Hematopoietic multipotent progenitor cell treated with erythropoietin and hydrocortisone succinate and interleukin-3 and kit ligand, for 4 days (in vitro differentiated cells): ENCODE data around the gene NR4A1.

Experiments used
- DNase-seq: peaks from one replicate; pipeline ENCODE4 v3.0.0-alpha.2; 2015

NR4A1 gene

DNA sequence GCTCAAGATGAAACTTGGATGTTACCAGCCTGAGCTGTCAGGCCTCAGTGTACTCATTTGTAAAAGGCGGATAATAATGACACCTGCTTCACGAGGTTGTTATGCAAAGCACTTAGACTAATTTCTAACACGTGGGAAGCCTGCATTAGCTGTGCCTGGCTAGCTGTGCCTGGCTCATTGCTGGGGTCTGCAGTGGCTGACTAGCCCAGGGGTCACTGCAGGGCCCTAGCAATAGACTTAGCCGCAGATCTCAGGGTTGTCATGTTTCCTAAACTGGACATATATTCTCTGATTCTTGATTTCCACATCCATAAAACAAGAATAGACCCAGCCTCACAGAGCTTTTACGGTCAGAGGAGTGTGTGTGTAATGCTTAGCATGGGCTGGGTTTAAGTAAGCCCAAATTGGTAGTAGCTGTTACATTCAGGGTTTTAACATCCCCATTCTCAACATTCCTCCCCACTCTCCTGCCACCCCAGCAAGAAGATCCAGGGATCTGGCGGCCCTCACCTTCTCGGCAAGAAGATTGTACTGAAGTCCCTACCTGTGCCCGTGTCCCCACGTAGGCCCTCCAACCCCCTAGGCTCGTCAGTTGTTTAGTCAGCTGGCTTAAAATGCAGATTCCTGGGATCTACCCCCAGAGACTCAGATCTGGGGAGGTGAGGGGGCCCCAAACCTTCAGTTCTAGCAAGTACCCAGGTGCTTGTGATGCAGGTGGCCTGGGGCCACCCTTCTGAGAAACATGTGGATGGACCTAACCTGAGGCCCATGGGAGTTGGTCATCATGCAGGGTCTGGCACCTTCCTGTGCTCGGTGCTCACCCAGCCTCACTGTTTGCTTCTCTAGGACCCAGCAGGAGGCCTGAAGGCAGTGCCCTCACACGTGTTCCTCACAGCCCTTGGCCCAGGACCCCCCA is 8.6 kb downstream of the NR4A1 start:
- DNase-seq: no peak

DNA sequence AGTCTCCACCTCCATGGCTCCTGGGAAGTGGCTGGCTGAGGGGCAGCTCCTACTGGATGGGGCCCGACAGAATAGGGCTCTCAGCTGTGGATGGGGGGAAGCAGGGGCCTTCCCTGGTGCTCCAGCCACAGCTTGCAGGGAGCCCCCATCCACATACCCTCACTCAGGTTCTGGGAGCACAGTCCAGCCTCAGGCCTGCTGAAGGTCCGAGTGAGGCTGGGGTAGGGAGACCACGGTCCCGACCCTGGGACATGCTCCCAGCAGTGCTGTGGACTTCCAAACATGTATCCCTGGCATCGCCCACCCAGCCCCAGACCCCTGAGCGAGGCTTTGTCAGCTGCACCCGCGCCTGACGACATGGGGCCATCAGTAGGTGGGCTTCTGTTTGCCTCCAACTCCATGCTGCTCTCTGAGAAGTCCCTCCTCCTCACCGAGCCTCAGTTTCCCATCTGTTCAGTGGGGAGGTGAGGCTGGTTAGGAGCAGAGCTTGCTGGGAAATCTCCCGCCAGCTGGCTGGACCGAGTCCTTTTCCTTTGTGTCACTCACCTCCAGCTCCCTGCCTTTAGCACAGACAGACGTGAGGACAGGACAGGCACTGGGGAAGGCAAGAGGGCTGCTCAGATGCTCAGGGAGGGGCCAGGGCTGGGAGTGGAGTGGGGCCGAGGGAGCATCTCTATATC is 9.4 kb downstream of the NR4A1 start:
- no peak for DNase-seq

DNA sequence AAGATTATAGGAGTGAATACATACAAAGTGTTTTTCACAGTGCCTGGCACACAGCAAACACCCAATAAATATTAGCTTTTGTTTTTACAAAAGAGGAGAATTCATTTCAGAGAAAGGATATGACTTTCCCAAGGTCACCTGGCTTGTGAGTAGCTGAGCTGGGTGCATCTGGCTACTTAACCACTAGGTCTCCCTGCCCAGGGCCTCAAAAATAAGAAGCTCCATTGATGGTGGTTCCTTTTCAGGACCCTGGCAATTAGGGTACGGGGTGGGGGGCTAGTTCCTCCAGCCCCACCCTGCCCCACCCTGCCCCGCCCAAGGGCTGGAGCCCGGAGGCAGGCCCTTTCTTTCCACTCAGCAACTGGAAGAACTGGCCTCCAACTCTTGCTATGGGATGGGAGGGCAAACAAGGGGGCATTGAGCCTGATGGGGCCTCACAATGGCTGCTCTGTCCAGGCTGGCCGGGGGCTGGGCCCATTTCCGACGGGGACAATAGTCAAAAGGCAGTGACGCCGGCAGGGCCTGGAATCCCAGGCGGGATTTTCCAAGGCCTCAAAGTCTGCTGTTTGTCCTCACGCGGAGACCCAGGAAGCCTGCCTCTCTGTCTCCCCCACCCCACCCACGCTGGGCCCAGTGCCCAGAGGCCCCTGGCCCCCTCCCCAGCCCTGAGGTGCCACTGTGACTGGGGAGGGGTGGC is 10.4 kb downstream of the NR4A1 start:
- DNase-seq: no peak

DNA sequence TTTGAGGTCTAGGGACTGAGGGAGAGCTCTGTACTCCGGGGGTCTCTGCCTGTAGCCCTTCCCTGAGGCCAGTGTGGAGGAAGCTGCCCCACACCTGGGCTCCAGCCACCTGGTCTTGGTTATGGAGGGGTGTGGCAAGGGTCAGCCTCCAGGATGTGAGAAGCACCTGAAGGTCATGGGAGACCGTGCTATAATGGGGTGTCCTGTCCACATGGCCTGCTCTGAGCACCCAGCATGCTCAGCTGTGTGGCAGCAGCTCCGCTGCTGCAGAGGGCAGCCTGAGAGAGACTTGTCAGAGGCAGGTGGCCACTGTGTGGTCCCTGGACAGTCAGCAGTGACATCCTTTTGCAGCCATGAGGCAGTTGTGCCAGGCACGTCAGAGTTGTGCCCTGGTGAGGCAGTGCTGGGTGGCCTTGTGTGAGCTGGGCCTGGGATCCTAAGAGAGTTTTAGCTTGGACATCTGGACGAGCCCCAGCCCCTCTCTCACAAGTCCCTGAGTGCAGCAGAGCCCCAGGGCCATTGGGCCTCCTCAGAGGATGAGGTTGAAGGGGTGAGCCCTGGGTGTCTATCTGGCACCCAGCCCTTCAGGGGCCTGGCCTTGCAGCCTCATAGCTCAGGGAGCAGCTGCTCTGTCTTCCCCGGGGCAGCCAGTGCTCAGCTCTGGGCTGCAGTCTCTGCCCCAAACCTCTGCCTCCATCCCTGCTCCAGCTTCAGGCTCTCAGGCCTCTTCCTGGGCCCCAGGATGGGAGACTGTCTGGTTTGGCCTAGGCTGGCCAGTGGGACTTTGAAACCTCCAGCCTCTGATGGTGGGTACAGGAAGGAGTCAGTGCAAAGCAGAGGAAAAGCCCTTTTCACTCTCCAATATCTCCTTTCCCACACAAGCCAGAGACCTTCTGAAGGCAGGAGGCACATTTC is 11.2 kb downstream of the NR4A1 start:
- DNase-seq: no peak

DNA sequence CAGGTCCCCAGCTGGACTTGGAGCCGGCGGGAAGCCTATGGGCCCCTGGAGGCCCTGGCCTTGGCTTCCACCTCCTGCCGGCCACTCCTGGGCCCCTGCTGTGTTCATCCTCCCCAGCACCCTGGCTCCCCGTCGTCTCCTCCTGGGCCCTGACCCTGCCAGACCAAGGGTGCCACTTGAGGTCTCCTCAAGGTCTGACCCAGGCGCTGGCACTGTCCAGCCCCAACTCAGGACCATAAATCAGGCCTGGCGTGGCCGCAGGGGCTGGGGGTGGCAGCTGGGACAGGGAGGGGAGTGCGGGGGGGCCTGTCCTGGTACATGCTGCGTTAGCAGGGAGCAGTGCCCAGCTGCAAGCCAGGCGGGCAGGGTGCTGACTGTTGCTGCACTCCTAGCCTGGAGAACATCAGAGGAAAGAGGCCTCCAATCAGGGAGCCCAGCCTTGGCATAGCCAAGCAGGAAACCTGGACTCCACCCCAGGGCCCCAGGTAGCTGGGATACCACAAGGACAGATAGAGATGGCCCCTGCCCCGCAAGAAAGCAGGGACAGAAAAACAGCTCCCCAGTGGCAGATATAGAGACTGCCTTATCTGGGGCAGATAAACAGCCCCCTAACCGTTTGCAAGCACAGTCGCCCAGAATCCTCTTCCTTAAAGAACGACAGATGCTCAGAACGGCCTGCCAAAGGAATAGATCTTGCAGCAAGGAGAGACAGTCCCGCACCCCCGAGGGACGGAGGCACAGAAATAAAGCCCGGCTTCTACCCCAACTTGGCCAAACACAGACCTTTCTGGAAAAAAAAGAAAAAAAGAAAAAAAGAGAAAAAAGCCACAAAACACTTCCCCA is 12.1 kb downstream of the NR4A1 start:
- DNase-seq: peak; percentile 51

DNA sequence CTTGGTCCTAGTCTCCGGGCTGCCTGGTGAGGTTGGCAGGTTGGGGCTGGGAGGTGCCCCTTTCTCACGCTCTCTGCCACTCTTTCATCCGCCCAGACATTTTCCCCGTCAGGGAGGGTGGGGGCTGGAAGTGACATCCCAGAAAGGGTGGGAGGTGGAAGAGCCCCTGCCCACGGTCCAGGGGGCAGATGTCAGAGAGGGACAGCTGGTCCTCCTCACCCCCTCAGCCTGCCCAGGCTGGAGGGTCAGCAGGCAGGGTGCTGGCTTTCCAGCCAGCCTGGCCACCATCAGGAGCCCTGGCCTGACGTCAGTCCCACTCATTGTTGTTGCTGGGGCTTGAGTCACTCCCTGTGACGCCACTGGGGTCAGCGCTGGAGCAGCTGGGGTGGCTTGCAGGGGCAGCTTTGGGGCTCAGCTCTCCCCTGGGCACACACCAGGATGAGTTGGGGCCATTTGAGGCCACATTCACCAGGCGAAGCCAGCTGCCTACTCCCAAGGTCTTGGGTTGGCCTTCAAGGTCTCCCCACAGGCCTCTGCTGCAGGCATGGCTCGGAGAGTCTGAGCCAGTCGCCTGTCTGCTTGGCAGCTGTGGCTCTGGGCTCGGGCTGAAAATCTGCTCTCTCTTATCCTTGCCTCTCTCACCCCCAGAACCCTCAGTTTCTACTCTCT is 12.9 kb downstream of the NR4A1 start:
- DNase-seq: no peak

DNA sequence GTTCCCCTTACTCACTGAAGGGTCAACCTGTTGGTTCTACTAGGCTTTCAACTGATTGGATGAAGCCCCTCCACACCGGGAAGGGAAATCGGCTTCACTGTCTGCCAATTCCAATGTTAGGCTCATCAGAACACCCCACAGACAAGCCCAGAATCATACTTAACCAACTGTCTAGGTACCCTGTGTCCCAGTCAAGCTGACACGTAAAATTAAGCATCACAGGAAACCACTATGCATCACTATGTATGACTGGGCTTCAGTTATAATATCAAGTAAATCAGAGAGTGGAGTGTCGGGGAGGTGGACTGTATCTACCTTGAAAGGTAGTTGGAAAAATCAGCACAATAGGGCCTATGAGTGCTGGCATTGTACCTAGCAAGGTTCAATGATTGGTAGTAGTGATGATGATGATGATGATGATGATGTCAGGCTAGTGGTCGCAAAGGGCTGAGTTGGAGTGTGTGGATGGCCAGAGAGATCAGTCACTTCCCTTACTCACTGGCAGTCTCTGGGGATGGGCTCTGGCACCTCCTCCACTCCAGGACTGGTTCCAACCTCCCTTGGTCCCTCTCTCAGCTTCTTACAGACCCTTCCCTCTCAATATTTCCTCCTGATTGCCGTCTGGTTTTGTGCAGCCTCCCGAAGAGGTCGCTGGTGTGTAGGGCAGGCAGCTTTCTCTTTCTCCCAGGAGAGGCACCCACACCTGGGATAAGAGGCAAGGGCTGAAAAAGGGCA is 15.3 kb downstream of the NR4A1 start:
- DNase-seq: no peak

DNA sequence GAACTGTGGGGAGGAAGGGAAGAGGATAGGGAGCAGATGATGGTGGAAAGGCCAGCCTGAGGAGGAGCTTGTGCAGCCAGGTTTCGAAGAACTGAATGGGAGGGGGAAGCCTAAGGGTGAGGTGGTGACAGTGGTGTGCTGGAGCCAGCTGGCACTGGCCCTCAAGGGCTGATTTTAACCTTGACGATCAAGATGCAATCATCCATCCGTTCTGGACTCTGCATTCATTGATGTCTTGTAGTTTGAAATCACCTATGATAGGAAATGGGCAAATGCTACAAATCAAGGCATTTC is 15.8 kb downstream of the NR4A1 start:
- DNase-seq: no peak

DNA sequence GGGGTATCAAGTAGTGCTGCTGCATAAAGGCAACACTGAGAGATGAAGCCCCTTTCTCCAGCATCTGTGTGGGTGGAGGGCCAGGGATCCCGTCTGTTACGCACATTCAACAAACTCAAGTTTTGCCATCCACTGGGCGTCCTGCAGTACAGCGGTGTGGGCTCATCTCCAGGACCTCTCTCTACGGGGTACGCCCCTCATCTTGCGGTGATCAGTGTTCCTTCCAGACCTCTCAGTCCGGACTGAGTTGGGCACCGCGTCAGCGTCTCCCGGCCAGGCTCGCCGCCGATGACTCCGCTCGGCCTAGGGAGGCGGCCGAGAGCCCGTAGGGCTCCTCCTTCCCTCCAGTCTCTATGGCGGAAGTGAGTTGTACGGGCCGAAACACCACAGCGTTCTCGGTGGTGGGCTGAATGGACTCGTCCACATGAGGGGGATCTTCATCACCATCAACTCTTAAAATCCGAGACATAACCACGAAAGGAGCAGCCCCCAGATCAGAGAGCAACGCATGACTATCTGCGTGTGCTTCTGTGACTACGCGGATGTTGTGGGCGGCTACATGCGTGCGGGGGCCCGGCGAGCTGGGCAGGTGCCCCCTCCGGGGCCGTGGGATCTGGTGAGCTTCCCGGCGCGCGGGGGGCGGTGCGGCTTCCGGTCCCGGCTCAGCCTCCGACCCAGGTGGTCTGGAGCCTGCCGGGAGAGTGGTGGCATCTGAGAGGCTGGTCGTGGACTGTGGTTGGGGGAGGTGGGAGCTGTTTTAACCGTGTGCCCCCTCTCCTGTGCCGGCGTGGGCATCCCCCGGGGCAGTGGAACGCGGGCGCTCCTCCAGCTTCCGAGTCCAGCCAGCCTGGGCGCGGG is 18.3 kb downstream of the NR4A1 start, which contains the start of gene ATG101:
Gene ATG101, plus strand, starts transcription at position 652 of the 858 bp plus-strand sequence. CDS start 3,673 bp downstream, outside the sequence.
- peak; percentile 98 for DNase-seq

DNA sequence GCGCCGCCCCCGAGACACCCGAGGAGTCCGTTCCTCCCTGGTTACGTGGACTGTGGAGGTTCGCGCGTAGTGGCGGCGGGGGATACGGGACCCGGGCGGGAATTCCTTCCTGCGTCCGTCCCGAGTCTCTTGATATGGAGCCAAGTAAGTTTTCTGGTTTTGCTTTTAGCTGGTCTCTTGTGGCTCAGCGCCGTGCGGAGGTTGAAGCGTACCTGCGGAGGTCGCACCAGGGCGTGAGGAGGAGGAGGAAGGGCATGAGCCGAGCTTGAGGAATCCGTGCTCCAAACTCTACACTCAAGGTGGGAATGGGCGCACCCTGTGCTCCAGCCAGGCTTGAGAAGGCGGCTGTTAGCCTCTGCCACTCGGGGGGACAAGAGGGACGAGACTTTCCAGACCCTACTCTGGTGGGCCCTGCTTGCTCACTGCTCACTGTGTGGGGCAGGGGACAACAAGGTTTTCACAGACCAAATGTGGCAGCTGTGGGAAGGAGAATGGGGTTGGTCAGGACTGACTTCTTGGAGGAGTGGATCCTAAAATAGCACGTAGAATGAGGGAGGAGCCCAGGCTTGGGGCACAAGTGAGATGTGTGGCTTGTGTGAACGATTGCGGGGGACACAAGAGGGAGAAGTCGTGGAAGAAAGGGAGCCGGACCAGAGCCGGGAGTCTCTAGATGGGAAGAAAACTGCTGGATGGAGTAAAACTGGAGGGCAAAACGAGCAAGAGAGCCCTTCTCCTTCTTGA is 19.1 kb downstream of the NR4A1 start:
- DNase-seq: peak; percentile 27

DNA sequence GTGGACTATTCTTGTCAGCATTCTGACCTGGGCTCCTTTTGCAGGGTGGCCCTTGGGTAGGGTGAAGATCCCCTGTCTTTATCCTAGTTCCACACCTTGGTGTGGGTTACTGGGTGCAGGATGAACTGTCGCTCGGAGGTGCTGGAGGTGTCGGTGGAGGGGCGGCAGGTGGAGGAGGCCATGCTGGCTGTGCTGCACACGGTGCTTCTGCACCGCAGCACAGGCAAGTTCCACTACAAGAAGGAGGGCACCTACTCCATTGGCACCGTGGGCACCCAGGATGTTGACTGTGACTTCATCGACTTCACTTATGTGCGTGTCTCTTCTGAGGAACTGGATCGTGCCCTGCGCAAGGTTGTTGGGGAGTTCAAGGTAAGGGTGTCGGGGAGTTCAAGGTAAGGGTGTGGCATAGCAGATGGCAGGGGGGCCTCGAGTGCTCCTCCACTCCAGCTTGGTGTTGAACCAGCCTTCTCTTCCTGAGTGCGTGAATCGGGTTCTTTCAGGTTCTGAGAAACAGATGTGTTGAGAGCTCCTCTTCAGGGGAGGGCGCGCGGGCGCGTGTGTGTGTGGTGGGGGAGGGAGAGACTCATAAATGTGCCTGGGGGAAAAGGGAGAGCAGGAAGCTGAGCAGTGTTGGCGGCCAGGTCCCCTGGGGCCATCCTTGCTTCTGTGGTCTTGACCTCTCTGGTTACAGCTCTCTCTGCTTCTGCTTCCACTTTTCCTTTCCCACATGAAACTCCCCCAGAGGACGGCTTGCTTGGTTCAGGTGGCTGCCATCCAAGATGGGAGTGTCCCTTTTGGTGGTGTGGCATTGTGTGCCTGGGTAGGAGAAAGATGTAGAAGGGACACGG is 22.5 kb downstream of the NR4A1 start:
- DNase-seq: no peak

DNA sequence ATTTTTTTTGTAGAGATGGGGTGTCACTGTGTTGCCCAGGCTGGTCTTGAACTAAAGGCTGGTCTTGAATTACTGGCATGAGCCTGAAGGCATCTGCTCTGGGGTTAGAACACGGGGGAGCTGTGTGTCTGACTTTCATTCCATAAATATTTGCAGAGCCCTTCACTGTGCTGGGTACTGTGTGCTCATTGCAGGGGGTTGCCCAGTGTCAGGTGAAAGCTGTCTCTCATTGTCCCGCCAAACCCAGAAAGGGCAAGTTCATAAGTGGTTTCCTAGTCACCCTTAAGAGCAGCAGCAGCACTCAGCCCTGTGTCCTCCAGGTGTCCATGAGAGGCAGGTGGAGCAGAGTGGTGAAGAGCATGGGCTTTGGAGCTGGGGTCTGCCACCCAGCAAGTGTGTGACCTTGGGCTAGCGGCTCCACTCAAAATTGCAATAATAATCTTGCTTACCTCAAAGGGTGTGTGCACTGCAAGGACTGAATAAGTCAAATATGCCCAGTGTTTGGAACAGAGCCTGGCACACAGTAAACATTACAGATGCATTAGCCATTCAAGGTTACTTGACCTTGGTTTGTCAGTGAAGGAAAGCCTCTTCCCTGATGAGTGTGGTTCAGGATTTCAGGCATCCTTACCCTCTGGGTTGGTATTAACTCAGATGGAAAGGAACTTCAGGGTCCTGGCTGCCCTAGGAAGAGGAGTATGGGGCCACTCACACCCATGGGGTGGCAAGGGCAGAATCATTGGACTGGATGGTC is 23.9 kb downstream of the NR4A1 start:
- DNase-seq: no peak

DNA sequence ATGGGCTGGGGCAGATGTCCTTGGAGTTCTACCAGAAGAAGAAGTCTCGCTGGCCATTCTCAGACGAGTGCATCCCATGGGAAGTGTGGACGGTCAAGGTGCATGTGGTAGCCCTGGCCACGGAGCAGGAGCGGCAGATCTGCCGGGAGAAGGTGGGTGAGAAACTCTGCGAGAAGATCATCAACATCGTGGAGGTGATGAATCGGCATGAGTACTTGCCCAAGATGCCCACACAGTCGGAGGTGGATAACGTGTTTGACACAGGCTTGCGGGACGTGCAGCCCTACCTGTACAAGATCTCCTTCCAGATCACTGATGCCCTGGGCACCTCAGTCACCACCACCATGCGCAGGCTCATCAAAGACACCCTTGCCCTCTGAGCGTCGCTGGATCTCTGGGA is 25.6 kb downstream of the NR4A1 start:
- no peak for DNase-seq

DNA sequence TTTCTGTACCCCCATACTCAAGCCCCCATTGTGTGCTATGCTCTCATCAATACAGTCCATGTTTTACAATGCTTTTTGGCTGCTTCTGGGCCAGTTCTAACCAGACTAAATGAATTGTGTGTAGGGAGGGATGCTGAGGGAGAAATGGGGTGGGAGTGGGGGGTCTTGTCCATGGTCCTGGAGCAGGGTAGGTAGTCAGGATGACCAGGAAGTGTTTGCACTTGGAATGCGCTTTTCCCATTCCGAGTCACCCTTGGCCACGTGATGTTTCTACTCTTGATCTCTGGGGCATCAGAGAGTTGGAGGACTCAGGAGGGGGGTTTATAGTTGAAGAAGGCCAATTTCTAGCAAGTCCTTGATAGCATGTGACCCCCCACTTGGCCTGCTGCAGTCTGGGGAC is 27.0 kb downstream of the NR4A1 start:
- DNase-seq: no peak

DNA sequence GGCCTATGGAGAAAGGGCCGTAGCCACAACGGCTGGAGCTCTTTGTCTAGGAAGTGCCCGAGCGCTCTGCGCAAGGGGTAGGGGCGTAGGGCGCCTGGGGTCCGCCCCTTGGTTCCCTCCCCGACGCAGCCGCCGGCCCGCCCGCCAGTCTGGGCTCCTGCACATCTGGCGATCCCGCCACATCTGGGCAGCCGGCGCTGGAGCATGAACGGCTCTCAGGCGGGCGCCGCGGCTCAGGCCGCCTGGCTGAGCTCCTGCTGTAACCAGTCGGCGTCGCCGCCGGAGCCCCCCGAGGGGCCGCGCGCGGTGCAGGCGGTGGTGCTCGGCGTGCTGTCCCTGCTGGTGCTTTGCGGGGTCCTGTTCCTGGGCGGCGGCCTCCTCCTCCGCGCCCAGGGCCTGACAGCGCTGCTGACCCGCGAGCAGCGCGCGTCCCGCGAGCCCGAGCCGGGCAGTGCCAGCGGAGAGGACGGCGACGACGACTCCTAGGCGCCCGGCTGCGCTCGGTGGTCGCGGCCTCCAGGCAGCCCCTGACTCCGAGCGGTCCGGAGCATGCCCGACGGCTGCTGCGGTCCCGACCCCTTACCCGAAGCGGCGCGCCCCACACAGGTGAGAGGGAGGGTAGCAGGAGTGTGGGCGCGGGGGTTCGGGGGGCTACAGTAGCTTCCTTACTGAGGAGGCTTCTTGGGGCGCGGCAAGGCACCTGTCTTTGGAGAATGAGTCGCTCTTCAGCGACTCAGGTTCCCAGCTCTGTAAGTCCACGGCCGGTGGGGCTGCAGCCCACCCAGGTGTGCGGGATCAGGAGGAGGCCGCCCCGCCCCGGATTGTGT is 28.5 kb downstream of the NR4A1 start, which contains the start of gene SMIM41:
Gene SMIM41, plus strand, starts transcription at position 129 of the 827 bp plus-strand sequence. Its CDS starts 76 bp downstream, at position 205.
- DNase-seq: no peak
